CD4-positive, CD25-positive, alpha-beta regulatory T cell (primary cell): ENCODE results near the gene CTAGE6. TPM values are rescaled to one million over a fixed set of nuclear protein-coding genes. Genes with fewer than 3 reads are reported as not detected.
A peak's percentile ranks its signal among the peaks of the same experiment; 100 is the strongest.
"Not testable (repeated sequence)": the region's sequence is repeated elsewhere in the genome, so short reads cannot be mapped to it uniquely, and the experiment has no call there.

ENCODE experiments used
- ATAC-seq, 2 donors: fragments of 150-1000 bp; cut with Tn5 transposase; one replicate each; pipeline ENCODE4 v1.10.0; 2021; ENCODE audit warnings: low read depth in 2 of 2, moderate number of reproducible peaks in 2 of 2, moderate library complexity in 1 of 2
- DNase-seq, 3 donors: peaks; one replicate each; pipeline versions ENCODE4 v3.0.0 to v3.0.0-alpha.2; 2012 to 2022; ENCODE audit warnings: mixed read lengths in 1 of 3
- H3K27ac ChIP-seq: one replicate; pipeline ENCODE4 v1.7.0; 2013; ENCODE audit warnings: mild to moderate bottlenecking, low read length; ENCODE audit not compliant: insufficient read depth, poor library complexity, severe bottlenecking
- H3K27me3 ChIP-seq: one replicate; pipeline ENCODE4 v1.7.0; 2013; ENCODE audit warnings: low read length; ENCODE audit not compliant: control insufficient read depth, insufficient read depth
- H3K36me3 ChIP-seq: one replicate; pipeline ENCODE4 v1.7.0; 2013; ENCODE audit warnings: mild to moderate bottlenecking, low read length, moderate library complexity; ENCODE audit not compliant: control insufficient read depth, insufficient read depth
- H3K4me1 ChIP-seq: 2 replicates; pipeline ENCODE4 v1.7.0; 2013; ENCODE audit warnings: mild to moderate bottlenecking, low read length; ENCODE audit not compliant: insufficient read depth, control insufficient read depth, poor library complexity, severe bottlenecking
- H3K4me3 ChIP-seq: one replicate; pipeline ENCODE4 v1.7.0; 2013; ENCODE audit warnings: low read depth, mild to moderate bottlenecking, low read length, moderate library complexity
- H3K9me3 ChIP-seq, 2 experiments: 1 replicate in 1 of 2; 2 replicates in 1 of 2; pipeline ENCODE4 v1.7.0; 2013; ENCODE audit warnings: low read length in 2 of 2, mild to moderate bottlenecking in 1 of 2, moderate library complexity in 1 of 2; ENCODE audit not compliant: control insufficient read depth in 2 of 2
- H3K27ac Mint-ChIP-seq, 3 donors: one replicate each; pipeline ENCODE4 v1.8.0; 2020 to 2022; ENCODE audit warnings: mild to moderate bottlenecking in 3 of 3, mixed read lengths in 3 of 3, moderate library complexity in 2 of 3
- H3K27me3 Mint-ChIP-seq: one replicate; pipeline ENCODE4 v1.8.0; 2022; ENCODE audit warnings: mild to moderate bottlenecking, mixed read lengths
- H3K36me3 Mint-ChIP-seq: one replicate; pipeline ENCODE4 v1.8.0; 2020; ENCODE audit warnings: mixed read lengths
- H3K4me1 Mint-ChIP-seq, 4 donors: one replicate each; pipeline ENCODE4 v1.8.0; 2020 to 2022; ENCODE audit warnings: mixed read lengths in 4 of 4, mild to moderate bottlenecking in 1 of 4
- H3K4me3 Mint-ChIP-seq, 4 donors: one replicate each; pipeline ENCODE4 v1.8.0; 2020 to 2022; ENCODE audit warnings: mild to moderate bottlenecking in 4 of 4, mixed read lengths in 4 of 4, moderate library complexity in 3 of 4
- H3K9me3 Mint-ChIP-seq, 7 donors: one replicate each; pipeline ENCODE4 v1.8.0; 2020 to 2022; ENCODE audit warnings: mixed read lengths in 7 of 7, mild to moderate bottlenecking in 3 of 7, moderate library complexity in 2 of 7
- polyA plus RNA-seq, 4 donors: library from polyadenylated mRNA; unstranded; fragments of 300-500 nt; fragmentation: Illumina TruSeq; gene quantifications; one replicate each; pipeline ENCODE4 v1.2.3, GENCODE V29; 2021
- total RNA-seq: library from RNA; stranded (reverse); gene quantifications from one replicate; pipeline ENCODE4 v1.2.3, GENCODE V29; 2022

The CTAGE6 gene
- total and polyA plus RNA-seq, 5 donors from 2014 or later, result 0.14 to 0.91 (median 0.31) TPM; not detected in 2

- no peak overlapping the region for H3K27ac Mint-ChIP-seq
- Histone ChIP-seq H3K27ac (no peak overlapping the region), H3K9me3 (no peaks in the 10 kb centered on the region), H3K36me3 (peaks cover 11% of the 10 kb centered on the region), H3K4me1 (no peaks in the 10 kb centered on the region), H3K27me3 (no peaks in the 10 kb centered on the region), H3K4me3 (no peak overlapping the region)
- no peak overlapping the region for H3K4me3 Mint-ChIP-seq
- DNase-seq (no peak), ATAC-seq (no peak)
- peaks cover 0 to 6% (median 2%) of the 10 kb centered on the region in 4 donors for H3K4me1 Mint-ChIP-seq
- no peaks in the 10 kb centered on the region for H3K9me3 Mint-ChIP-seq
- H3K36me3 Mint-ChIP-seq, result peaks cover 34% of the 10 kb centered on the region
- H3K27me3 Mint-ChIP-seq, result no peaks in the 10 kb centered on the region
Measured at GRCh38 chr7:143728333-143728862, 29.1 kb downstream of the CTAGE6 start.

GRCh38 chr7:143727561-143727960, 29.9 kb downstream of the CTAGE6 start:
- not testable (repeated sequence) for H3K4me1 ChIP-seq, H3K27me3 Mint-ChIP-seq, H3K27ac ChIP-seq, H3K27me3 ChIP-seq, H3K9me3 Mint-ChIP-seq, H3K9me3 ChIP-seq, H3K4me3 ChIP-seq, H3K4me1 Mint-ChIP-seq, H3K4me3 Mint-ChIP-seq, DNase-seq, H3K27ac Mint-ChIP-seq, ATAC-seq
- H3K36me3 ChIP-seq, result peaks cover 11% of the 10 kb centered on the region
- H3K36me3 Mint-ChIP-seq, result peaks cover 30% of the 10 kb centered on the region

- DNase-seq, H3K4me1 ChIP-seq, H3K4me3 Mint-ChIP-seq, H3K9me3 ChIP-seq, H3K27ac ChIP-seq, ATAC-seq, H3K4me1 Mint-ChIP-seq, H3K36me3 ChIP-seq, H3K27me3 ChIP-seq, H3K27me3 Mint-ChIP-seq, H3K4me3 ChIP-seq, H3K27ac Mint-ChIP-seq, H3K9me3 Mint-ChIP-seq: not testable (repeated sequence)
- H3K36me3 Mint-ChIP-seq, result peaks cover 28% of the 10 kb centered on the region
Measured at GRCh38 chr7:143726143-143726542, 31.4 kb downstream of the CTAGE6 start.

- not testable (repeated sequence) for H3K9me3 Mint-ChIP-seq, H3K27me3 Mint-ChIP-seq, H3K4me1 ChIP-seq, H3K36me3 Mint-ChIP-seq, H3K36me3 ChIP-seq, H3K4me1 Mint-ChIP-seq, ATAC-seq, H3K4me3 ChIP-seq, H3K4me3 Mint-ChIP-seq, H3K9me3 ChIP-seq, H3K27ac ChIP-seq, H3K27me3 ChIP-seq, DNase-seq, H3K27ac Mint-ChIP-seq
Measured at GRCh38 chr7:143720335-143720734, 37.2 kb downstream of the CTAGE6 start.

DNA sequence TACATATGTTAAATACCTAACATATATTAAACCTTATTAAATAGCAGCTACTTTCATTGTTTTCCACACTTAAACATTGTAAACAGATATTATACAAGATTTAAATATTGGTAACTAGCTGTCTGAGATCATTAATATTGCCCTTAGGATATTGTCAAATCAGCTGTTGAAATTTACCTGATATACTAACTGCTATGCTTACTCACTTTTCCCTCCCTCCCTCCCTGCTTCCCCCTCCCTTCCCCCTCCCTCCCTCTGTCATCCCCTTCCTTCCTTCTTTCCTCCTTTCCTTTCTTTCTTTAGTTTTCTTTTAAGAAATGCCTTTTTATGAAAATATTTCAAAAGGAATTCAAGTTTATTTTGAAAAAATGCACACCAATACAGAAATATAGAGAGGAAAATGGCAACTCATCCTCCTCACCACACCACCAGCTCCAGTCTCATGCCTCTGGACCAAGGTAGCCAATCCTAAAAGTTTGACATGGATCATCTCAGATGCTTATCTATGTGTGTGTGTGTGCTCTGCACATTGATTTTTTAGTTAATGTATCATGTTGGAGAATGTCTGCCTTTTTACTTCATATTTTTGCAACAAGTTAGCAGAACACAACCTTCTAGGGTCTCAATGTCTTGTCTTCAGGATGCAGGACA, 41.8 kb downstream of the CTAGE6 start:
- ATAC-seq, H3K27me3 Mint-ChIP-seq, H3K4me3 ChIP-seq, H3K4me1 ChIP-seq, H3K36me3 ChIP-seq, H3K9me3 Mint-ChIP-seq, H3K4me3 Mint-ChIP-seq, H3K36me3 Mint-ChIP-seq, DNase-seq, H3K4me1 Mint-ChIP-seq, H3K27me3 ChIP-seq, H3K27ac ChIP-seq, H3K9me3 ChIP-seq, H3K27ac Mint-ChIP-seq: not testable (repeated sequence)

GRCh38 chr7:143714581-143715454, 42.7 kb downstream of the CTAGE6 start:
- ATAC-seq, result peak; percentile 77 to 82
- H3K9me3 ChIP-seq, H3K27me3 Mint-ChIP-seq, H3K27me3 ChIP-seq, DNase-seq, H3K9me3 Mint-ChIP-seq, H3K27ac ChIP-seq, H3K36me3 Mint-ChIP-seq, H3K4me3 ChIP-seq, H3K4me3 Mint-ChIP-seq, H3K27ac Mint-ChIP-seq, H3K4me1 ChIP-seq, H3K36me3 ChIP-seq, H3K4me1 Mint-ChIP-seq: not testable (repeated sequence)

DNA sequence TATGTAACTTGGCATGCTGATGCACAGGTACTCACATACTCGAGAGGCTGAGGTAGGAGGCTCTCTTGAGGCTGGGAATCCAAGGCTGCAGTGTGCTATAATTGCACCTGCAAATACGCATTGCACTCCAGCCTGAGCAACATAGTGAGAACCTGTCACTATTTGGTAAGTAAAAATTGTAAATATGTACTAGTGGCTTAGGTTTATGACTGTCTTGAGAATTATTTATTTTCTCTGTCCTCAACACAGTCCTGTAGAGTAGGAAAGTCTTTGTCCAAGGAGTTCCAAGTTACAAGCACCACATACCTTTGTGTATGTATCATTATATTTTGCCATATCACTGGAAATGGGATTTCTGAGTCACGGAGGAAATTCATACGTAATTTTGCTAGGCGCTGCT, 45.1 kb downstream of the CTAGE6 start:
- H3K4me1 Mint-ChIP-seq, H3K9me3 ChIP-seq, ATAC-seq, H3K4me3 Mint-ChIP-seq, H3K36me3 ChIP-seq, H3K27ac ChIP-seq, H3K36me3 Mint-ChIP-seq, DNase-seq, H3K27me3 Mint-ChIP-seq, H3K4me1 ChIP-seq, H3K4me3 ChIP-seq, H3K27me3 ChIP-seq, H3K9me3 Mint-ChIP-seq, H3K27ac Mint-ChIP-seq: not testable (repeated sequence)
